Lung (tissue), 12 donors: ENCODE data around the gene FIGLA. TPM values are rescaled to one million over a fixed set of nuclear protein-coding genes. Genes with fewer than 3 reads are reported as not detected.

ENCODE experiments used
- ATAC-seq: fragments of 200-7000 bp; cut with Tn5 transposase; one replicate; pipeline ENCODE4 v1.9.1; 2020; ENCODE audit warnings: moderate number of reproducible peaks; ENCODE audit not compliant: insufficient read depth, low FRiP score
- DNase-seq, 3 donors: peaks; one replicate each; pipeline ENCODE4 v3.0.0-alpha.2; 2013 to 2017
- H3K27ac ChIP-seq, 2 donors: one replicate each; pipeline ENCODE4 v1.5.1; 2013; ENCODE audit warnings: mild to moderate bottlenecking in 2 of 2, moderate library complexity in 2 of 2, control low read depth in 1 of 2, inconsistent platforms in 1 of 2, low read depth in 1 of 2, low read length in 1 of 2
- H3K27me3 ChIP-seq, 3 donors: one replicate each; pipeline ENCODE4 v1.5.1; 2013; ENCODE audit warnings: low read length in 2 of 3; ENCODE audit not compliant: control insufficient read depth in 3 of 3, insufficient read depth in 3 of 3
- H3K36me3 ChIP-seq, 4 donors: one replicate each; pipeline ENCODE4 v1.5.1; 2013; ENCODE audit warnings: low read length in 4 of 4, mild to moderate bottlenecking in 1 of 4, moderate library complexity in 1 of 4; ENCODE audit not compliant: control insufficient read depth in 4 of 4, insufficient read depth in 4 of 4
- H3K4me1 ChIP-seq, 5 donors: one replicate each; pipeline ENCODE4 v1.5.1; 2013; ENCODE audit warnings: low read length in 5 of 5, mild to moderate bottlenecking in 2 of 5, moderate library complexity in 1 of 5; ENCODE audit not compliant: control insufficient read depth in 5 of 5, insufficient read depth in 5 of 5
- H3K4me3 ChIP-seq: one replicate; pipeline ENCODE4 v1.5.1; 2013; ENCODE audit warnings: mild to moderate bottlenecking, control low read depth, moderate library complexity
- H3K9ac ChIP-seq, 2 donors: one replicate each; pipeline ENCODE4 v1.5.1; 2013; ENCODE audit warnings: low read length in 2 of 2, control low read depth in 1 of 2; ENCODE audit not compliant: insufficient read depth in 1 of 2
- H3K9me3 ChIP-seq, 4 donors: one replicate each; pipeline ENCODE4 v1.5.1; 2013; ENCODE audit warnings: low read length in 3 of 4, mild to moderate bottlenecking in 1 of 4, moderate library complexity in 1 of 4; ENCODE audit not compliant: control insufficient read depth in 4 of 4, insufficient read depth in 3 of 4
- WGBS, 2 donors: extraction: QIAGEN DNeasy Blood & Tissue Kit; methylation state at CpG; one replicate each; pipeline ENCODE4 v1.1.7; 2013; 5-methylcytosine and 5-hydroxymethylcytosine counted together
- polyA plus RNA-seq, 2 donors: library from polyadenylated mRNA; stranded (reverse); fragments of 200-250 nt; gene quantifications; one replicate each; pipeline ENCODE4 v1.2.1, GENCODE V29; 2013
- total RNA-seq, 2 donors: library from RNA; depleted of rRNA in 1 of 2; stranded (reverse); fragments of >200 nt in 1 of 2; gene quantifications; one replicate each; pipeline ENCODE4 v1.2.1, GENCODE V29; 2014 to 2021
- TF ChIP-seq, protein P1 (sequence below): IDR thresholded peaks from 2 replicates; pipeline ENCODE4 v1.5.1; 2012; ENCODE audit warnings: mild to moderate bottlenecking; ENCODE audit errors: control extremely low read depth, extremely low read depth
- donor health status: control.
- donor health status: control.
- donor health status: Bipolar disorder and iron deficiency.
- donor health status: healthy.
- donor health status: DM: yes; HTN: yes; CAD: no.

The FIGLA gene
- total and polyA plus RNA-seq, 4 donors, result 0.31 to 0.53 TPM; not detected in 2

DNA sequence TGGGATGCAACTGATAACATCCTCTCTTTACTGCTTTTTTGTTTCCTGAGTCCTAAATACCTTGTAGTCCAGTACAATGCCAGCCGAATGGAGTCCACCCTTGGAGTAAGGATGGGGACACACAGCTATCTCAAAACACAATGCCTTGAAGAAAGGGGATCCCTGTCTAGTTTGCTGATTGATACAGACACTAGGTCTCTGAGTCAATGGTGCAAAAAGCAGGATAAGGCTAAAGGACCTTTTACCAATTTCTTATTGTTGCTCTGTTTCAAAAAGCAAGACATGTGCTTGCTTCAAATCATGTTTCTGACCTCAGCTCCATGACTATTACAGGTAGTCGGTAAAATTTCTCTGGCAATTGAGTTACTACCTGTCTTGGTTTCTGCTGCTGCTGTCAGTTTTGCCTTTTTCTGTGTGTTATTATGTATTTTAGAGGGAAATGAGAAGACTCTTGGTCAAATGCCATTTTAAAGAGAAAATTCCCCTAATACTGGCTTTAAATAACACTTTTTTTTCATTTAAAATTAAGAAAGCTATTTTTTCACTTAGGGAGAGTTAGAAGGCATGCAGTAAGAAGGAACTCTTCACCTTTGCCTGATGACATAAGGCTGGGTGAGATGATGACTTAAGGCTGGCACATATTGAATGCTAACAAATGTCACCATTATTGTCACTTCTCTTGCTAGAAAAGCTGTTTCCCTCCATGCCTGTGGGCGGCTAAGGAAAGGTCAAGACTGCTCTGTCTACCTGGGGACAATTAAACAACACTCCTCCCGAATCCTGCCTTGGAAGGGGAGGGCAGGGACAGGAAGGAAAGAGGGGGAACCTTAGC, 4.9 kb upstream of the FIGLA start:
- Histone ChIP-seq H3K27me3 (peaks cover 0 to 33% (median 19%) of the 10 kb centered on the region in 3 donors), H3K4me1 (peaks cover 0 to 2% (median 0%) of the 10 kb centered on the region in 5 donors), H3K9me3 (peaks cover 0 to 7% (median 0%) of the 10 kb centered on the region in 4 donors), H3K36me3 (no peaks in the 10 kb centered on the region), H3K9ac (no peak overlapping the region), H3K27ac (no peak overlapping the region), H3K4me3 (no peak overlapping the region)
- WGBS, 2 donors, result 74 to 86% methylated on average over 4 of the region's 4 CpGs
- no peak for DNase-seq
- no peak for ATAC-seq
- TF ChIP-seq, protein P1, sequence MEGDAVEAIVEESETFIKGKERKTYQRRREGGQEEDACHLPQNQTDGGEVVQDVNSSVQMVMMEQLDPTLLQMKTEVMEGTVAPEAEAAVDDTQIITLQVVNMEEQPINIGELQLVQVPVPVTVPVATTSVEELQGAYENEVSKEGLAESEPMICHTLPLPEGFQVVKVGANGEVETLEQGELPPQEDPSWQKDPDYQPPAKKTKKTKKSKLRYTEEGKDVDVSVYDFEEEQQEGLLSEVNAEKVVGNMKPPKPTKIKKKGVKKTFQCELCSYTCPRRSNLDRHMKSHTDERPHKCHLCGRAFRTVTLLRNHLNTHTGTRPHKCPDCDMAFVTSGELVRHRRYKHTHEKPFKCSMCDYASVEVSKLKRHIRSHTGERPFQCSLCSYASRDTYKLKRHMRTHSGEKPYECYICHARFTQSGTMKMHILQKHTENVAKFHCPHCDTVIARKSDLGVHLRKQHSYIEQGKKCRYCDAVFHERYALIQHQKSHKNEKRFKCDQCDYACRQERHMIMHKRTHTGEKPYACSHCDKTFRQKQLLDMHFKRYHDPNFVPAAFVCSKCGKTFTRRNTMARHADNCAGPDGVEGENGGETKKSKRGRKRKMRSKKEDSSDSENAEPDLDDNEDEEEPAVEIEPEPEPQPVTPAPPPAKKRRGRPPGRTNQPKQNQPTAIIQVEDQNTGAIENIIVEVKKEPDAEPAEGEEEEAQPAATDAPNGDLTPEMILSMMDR, result no peak

DNA sequence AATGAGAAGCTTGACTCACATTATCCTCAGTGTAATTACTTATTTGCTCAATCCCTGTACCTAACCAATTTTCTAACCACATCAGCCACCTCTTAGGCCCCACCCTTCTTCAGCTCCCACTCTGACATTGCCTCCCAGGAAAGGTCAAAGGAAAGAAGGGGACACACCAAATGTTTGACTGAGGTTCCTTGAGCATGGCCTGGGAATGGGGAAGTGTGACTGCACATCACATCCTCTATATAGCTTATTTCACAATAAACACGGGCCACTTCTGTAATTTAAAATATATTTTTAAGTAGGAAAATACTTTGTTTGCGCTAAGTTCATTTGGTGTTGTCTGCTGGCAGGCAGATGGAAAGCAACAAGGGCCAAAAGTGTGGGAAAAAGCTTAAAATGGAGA, 3.0 kb upstream of the FIGLA start:
- TF ChIP-seq, protein P1, result no peak
- 22 to 57% methylated on average over 2 of the region's 2 CpGs for WGBS, 2 donors
- H3K4me3 ChIP-seq, result no peak overlapping the region

DNA sequence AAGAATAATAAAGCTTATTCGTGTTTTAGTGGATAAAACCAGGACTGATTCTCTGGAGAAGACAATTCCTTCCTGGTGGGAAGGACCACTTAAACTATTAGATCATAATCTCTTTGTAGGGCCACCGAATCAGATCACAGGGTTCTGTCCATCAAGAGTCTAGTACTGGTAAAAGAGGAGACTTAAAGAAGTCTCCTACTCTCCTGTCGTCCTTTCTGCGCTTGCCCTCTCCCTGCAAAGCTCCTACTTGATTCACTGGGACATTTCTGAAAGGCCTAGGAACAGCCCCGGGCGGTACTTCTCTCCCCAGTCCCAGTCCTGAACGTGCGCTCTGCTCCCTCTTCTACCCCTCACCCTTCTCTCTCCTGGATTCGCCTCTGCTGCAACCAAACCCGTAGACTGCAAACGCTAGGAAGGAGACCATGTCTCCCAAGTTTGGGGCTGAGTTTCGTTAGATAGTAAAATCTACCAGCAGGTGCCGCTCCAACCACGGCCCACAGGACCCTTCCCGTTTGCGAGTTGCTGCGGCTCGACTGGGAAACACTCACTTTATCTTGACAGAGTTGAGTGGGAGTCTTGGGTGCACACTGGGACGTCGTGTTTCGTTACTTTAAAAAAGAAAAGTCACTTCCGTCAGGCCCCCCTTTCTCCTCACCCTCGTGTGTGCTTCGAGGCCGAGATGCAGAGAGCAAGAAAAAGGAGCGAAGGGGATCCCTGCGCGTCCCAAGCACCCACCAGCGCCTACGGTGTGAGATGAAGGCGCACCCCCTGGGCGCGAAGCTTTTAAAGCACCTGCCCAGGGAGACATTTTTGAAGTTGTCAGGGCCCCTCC, 923 bp downstream of the FIGLA start:
- peaks cover 2 to 71% (median 50%) of the 10 kb centered on the region in 3 donors for H3K27me3 ChIP-seq
- TF ChIP-seq, protein P1, result peak; percentile 52
- no peak for ATAC-seq

More for the DNA sequence above, 3.0 kb upstream of the FIGLA start:
- Histone ChIP-seq H3K9me3 (peaks cover 0 to 2% (median 0%) of the 10 kb centered on the region in 4 donors), H3K36me3 (no peaks in the 10 kb centered on the region), H3K9ac (no peak overlapping the region), H3K4me1 (peaks cover 0 to 10% (median 0%) of the 10 kb centered on the region in 5 donors), H3K27ac (no peak overlapping the region), H3K27me3 (peaks cover 0 to 51% (median 28%) of the 10 kb centered on the region in 3 donors)
- DNase-seq (no peak), ATAC-seq (no peak)

More for the DNA sequence above, 923 bp downstream of the FIGLA start:
- Histone ChIP-seq H3K4me3 (no peak overlapping the region), H3K36me3 (no peaks in the 10 kb centered on the region), H3K9ac (no peak overlapping the region), H3K4me1 (peaks cover 0 to 9% (median 0%) of the 10 kb centered on the region in 5 donors), H3K9me3 (peaks cover 0 to 2% (median 0%) of the 10 kb centered on the region in 4 donors), H3K27ac (no peak overlapping the region)
- 4 to 7% methylated on average over 33 of the region's 33 CpGs for WGBS, 2 donors
- DNase-seq, result peak; percentile 71 to 77 (median 76)
